Femur (tissue), 1 donor: ENCODE data around the gene MTCL1.

Experiments
- DNase-seq: peaks from one replicate; pipeline ENCODE4 v3.0.0-alpha.2; 2017

MTCL1 gene

GRCh38 chr18:8705238-8705960, at the start of gene MTCL1:
Gene MTCL1, plus strand, starts transcription at chr18:8705556. Its CDS starts 105 bp downstream, at chr18:8705661.
- DNase-seq: peak; percentile 57

GRCh38 chr18:8656232-8656631, 49.1 kb upstream of the MTCL1 start:
- DNase-seq: no peak

GRCh38 chr18:8657050-8657820, 48.1 kb upstream of the MTCL1 start:
- DNase-seq: no peak

GRCh38 chr18:8657873-8658470, 47.4 kb upstream of the MTCL1 start:
- no peak for DNase-seq

GRCh38 chr18:8658858-8659485, 46.4 kb upstream of the MTCL1 start:
- no peak for DNase-seq

GRCh38 chr18:8659609-8660242, 45.6 kb upstream of the MTCL1 start:
- DNase-seq: no peak

- no peak for DNase-seq
These were observed 45.0 kb upstream of the MTCL1 start for GRCh38 chr18:8660316-8660715.

GRCh38 chr18:8661754-8662559, 43.4 kb upstream of the MTCL1 start:
- peak; percentile 53 for DNase-seq

GRCh38 chr18:8662560-8663255, 42.6 kb upstream of the MTCL1 start:
- DNase-seq: no peak

GRCh38 chr18:8667846-8668245, 37.5 kb upstream of the MTCL1 start:
- no peak for DNase-seq

- no peak for DNase-seq
These were observed 37.0 kb upstream of the MTCL1 start for GRCh38 chr18:8668381-8668780.

GRCh38 chr18:8669571-8669970, 35.8 kb upstream of the MTCL1 start:
- DNase-seq: no peak

GRCh38 chr18:8673256-8674209, 31.8 kb upstream of the MTCL1 start:
- no peak for DNase-seq

GRCh38 chr18:8675057-8675456, 30.3 kb upstream of the MTCL1 start:
- DNase-seq: no peak

- no peak for DNase-seq
These were observed 24.2 kb upstream of the MTCL1 start for GRCh38 chr18:8681196-8681595.

- DNase-seq: no peak
These were observed 20.8 kb upstream of the MTCL1 start for GRCh38 chr18:8684577-8684976.

- no peak for DNase-seq
These were observed 20.0 kb upstream of the MTCL1 start for GRCh38 chr18:8685141-8685913.

- no peak for DNase-seq
These were observed 19.5 kb upstream of the MTCL1 start for GRCh38 chr18:8685914-8686216.

- DNase-seq: no peak
These were observed 18.7 kb upstream of the MTCL1 start for GRCh38 chr18:8686611-8687010.
